ENCODE data around the gene DNAAF8.

- TF ChIP-seq, protein P1, sequence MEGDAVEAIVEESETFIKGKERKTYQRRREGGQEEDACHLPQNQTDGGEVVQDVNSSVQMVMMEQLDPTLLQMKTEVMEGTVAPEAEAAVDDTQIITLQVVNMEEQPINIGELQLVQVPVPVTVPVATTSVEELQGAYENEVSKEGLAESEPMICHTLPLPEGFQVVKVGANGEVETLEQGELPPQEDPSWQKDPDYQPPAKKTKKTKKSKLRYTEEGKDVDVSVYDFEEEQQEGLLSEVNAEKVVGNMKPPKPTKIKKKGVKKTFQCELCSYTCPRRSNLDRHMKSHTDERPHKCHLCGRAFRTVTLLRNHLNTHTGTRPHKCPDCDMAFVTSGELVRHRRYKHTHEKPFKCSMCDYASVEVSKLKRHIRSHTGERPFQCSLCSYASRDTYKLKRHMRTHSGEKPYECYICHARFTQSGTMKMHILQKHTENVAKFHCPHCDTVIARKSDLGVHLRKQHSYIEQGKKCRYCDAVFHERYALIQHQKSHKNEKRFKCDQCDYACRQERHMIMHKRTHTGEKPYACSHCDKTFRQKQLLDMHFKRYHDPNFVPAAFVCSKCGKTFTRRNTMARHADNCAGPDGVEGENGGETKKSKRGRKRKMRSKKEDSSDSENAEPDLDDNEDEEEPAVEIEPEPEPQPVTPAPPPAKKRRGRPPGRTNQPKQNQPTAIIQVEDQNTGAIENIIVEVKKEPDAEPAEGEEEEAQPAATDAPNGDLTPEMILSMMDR (IDR thresholded peaks at IDR 0.05; ENCODE audit: low read length) = no peak
- no peak for TF ChIP-seq EZH2 (optimal IDR thresholded peaks at IDR 0.05; ENCODE audit: low read depth, low read length)
Measured at GRCh38 chr16:4785758-4786433, 51.6 kb downstream of the DNAAF8 start.

All from MM.1S (cell line).